Effector CD8-positive, alpha-beta T cell (primary cell): ENCODE measurements around the gene SLC12A7.
"Not testable (repeated sequence)": the region's sequence is repeated elsewhere in the genome, so short reads cannot be mapped to it uniquely, and the experiment has no call there.

Experiments
- DNase-seq: peaks from one replicate; lab custom pipeline; 2025; lab: John Stamatoyannopoulos, UW
- total RNA-seq, 4 experiments: gene quantifications; one replicate each; lab custom pipeline; 2026; lab: John Stamatoyannopoulos, UW

Gene SLC12A7
- 8.0 to 94.4 (median 48.5) reads per million in 4 experiments for total RNA-seq

DNA sequence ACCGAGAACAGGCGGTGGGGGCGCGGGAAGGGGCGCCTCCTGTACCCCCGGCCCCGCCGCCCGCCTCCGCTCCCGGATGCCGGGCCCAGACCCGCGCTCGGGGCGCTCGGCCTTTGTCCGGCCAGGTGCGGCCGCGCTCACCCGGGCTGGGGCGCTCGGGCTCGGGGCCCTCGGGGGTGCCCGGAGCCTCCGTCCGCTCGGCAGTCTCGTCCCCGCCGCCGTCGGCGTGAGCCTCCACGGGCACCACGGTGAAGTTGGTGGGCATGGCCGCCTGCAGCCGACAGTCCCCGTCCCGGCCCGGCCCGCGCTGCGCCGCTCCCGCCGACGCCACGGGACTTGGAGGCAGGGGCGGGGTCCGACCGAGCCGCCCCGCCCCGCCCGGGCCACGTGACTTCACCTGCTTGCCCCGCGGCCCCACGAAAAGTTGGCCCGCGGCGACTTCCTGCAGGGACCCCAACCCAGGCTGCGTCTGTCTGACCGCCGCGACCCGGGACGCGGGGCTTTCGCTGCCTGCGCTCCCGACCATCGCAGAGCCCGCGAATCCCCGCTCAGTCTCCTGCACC, at the start of gene SLC12A7:
Gene SLC12A7, minus strand, starts transcription at position 337 of the 563 bp plus-strand sequence. Its CDS starts 72 bp downstream, at position 265.
- DNase-seq: peak; percentile 51

DNA sequence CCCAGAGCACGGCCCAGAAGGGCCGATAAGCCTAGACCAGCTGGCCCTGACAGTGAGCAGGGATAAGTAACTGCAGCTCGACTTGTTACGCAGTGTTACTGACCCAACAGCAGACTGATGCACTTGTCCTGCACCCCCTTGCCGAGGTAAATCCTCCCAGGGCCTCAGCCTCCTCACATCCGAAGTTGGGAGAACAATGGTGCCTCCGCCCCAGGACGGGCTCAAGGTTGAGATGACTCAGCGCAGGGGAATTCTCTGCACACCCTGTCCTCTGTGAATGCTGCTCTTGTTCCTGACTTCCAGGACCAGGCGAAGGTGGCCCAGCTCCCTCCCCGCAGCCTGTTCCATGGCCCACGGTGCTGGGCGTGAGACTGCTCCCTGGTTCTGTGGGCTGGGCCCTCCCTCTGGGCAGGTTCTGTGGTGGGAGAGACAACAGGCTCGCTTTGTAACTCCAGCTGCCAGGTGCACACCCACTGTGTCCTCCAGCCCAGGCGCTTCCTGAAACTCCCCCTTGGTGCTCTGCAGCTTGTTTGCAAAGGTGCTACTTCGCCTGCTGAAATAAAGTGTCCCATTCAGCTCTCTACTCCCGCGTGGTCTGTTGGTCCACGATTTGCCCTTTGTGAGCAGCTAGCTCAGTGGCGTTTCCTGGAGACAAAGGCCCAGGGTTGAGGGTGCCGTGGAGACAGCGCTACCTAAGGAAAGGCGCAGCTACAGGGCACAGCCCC, 49.4 kb upstream of the SLC12A7 start:
- no peak for DNase-seq

DNA sequence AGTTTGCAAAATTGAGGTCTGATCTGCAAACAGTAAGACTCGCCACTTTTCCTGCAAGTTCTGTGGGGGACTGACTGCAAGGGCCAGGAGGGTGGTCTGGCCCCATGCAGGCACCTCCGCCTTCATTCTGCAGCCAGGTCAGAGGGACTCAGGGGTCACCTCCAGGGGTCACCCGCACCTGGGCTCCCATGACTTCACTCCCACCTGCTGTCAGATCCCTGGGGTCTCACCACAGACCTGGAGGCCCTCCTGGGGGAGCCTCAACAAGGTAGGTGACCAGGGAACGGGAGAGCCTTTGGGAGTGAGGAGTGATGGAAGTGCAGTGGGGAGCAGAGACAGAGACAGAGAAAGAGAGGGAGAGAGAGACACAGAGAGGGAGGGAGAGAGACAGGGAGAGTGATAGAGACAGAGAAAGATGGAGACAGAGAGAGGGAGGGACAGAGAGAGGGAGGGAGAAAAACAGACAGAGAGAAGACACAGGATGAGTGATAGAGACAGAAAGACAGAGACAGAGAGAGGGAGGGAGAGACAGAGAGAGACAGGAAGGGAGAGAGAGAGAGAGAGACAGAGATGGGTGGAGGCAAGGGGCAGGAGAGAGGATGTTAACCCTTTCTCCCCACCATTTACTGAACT, 48.0 kb upstream of the SLC12A7 start:
- DNase-seq: no peak

DNA sequence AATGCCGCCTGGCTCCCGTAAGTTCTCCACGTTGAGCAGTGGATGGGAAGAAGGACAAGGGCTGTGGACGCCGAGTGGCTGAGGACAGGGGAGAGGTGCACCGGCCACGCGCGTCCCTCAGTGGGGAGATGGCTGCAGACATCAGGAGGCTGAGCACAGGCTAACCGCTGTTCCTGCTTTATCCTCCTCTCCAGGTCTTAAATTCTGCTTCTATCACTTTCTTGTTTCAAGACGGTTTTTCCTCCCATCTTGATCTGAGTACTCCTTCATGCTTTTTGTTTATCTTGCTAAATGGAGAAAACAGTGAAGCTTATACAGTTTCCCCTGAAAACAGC, 47.4 kb upstream of the SLC12A7 start:
- no peak for DNase-seq

DNA sequence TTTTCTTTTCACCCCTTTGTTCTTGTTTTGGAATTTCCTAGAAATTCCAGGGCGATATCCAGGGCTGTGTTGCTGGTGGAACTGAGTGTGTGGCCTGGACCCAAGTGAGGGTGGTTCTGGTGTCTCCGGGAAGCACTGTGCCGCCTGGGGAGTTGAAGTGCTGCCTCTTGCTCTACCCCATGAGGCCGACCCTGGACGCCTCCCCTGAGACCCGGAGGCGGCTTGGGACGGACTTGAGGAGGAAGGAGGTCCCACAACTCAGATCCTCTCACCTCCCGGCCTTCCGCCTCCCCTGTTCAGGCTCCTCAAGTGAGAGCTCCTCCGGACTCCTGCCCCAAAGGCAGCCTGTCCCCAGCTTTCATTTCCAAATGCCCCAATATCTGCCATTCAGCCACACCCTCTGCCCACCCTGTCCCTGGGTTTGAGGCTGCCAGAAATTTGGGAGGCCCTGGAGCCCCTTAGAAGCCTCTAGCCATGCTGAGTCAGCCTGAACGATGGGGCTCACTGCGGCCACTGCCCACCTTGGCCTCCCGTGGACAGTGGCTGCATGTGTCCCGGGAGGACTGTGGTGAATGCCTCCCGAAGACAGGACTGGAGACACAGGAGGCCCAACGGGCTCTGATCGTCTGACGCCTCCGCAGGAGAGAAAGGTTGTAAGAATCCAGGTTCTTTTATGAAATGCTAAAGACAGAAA, 46.9 kb upstream of the SLC12A7 start:
- DNase-seq: no peak

DNA sequence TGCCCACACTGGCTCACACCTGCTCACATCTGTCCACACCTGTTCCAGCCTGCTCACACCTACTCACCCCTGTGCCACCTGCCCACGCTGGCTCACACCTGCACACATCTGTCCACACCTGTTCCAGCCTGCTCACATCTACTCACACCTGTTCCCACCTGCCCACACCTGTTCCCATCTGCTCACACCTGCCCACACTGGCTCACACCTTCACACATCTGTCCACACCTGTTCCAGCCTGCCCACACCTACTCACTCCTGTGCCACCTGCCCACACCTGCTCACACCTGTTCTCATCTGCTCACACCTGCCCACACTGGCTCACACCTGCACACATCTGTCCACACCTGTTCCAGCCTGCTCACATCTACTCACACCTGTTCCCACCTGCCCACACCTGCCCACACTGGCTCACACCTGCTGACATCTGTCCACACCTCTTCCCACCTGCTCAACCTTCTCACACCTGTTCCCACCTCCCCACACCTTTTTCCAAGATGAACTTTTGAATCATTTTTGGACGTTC, 45.7 kb upstream of the SLC12A7 start:
- DNase-seq: not testable (repeated sequence)

DNA sequence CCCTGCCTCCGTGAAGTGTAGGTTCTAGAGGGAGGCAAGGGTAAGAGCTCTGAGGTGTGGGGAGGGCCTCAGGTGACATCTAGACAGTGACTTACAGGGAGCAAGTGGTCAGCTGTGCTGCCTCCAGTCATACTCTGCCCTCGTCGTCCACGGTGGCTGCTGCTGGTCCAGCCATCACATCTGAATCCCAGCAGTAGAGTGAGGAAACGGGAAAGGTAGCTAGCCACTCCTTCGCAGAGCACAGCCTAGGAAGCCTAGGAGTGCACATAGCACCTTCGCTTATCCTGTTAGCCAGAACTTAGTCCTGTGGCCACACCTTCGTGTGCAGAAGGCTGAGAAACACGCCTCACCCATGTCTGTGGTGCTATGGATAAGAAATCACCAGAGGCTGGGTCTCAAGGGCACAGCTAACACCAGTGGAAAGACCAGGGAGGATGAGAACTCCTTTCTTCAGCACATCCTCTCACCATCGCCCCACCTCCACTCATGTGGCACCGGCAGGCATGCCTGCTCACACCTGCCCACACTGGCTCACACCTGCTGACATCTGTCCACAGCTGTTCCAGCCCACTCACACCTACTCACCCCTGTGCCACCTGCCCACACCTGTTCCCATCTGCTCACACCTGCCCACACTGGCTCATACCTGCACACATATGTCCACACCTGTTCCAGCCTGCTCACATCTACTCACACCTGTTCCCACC, 45.0 kb upstream of the SLC12A7 start:
- no peak for DNase-seq

DNA sequence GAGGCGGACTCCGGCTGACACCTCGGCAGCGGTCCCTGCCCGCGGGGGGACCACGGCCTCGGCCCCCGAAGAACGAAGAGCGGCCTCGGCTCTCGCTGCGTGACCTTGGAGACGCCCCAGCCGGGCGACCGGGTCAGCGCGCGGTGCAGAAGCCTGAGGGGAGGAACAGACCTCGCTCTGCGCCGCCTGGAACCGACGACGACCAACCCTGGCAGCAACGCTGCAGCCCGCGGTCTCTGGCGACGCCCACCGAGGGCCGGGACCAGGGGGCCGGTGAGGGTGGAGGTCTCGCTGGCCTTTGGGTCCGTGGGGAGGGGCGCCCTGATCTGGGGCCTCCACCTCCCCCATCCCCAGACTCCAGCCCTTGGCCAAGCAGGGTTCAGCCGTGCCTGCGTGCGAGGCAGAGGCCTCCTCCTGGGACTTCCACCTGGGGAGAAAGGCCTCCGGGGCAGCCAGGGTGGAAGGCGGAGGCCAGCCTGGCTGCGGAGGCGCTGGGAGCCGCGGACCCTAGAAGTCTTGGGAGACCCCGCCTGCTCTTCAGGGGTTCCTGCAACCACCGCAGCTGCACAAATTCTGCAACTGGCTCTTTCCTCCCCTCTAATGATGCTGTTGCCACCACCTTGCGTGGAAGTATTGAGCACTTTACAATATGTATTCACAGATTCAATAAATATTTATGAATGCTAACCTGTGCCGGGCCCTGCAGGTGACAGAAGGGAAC, 44.3 kb upstream of the SLC12A7 start:
- DNase-seq: no peak

DNA sequence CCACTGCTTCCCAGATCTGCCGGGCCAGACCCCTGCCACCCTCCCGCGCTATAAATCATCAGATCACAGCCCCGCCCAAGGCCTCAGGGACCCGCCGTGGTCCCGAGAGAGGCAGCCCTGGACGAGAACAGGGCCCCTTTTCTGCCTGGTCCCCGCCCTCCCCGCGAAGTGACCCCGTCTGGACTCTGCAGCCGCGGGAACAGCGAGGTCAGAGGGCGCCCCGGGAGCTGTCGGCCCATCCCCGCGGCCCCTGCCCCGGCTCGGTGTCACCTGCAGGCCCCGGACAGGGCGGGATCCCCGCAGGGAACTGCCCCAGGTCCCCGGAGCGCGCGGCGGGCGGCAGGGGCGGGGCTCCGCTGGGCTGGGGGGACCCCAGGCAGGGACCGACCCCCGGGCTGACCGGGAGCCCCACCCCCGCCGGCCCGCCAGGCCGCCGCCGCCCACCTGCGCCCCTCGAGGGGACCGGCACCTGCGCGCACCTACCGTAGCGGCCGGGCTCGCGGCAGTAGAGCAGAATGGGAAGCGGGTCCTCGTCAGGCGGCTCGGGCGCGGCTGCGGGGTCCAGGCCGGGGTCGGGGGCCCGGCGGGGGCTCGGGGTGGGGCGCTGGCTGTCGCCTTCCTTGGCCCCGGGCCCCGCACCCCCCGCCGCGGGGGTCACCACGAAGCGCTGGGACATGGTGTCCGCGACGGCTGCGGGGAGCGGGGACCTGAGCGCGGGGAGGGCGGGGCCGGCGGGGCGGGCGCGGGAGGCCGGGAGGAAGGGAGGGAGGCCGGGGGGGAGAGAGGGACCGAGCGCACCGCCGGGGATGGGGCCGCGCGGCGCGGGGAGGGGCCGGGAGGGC, 43.5 kb upstream of the SLC12A7 start:
- DNase-seq: no peak

DNA sequence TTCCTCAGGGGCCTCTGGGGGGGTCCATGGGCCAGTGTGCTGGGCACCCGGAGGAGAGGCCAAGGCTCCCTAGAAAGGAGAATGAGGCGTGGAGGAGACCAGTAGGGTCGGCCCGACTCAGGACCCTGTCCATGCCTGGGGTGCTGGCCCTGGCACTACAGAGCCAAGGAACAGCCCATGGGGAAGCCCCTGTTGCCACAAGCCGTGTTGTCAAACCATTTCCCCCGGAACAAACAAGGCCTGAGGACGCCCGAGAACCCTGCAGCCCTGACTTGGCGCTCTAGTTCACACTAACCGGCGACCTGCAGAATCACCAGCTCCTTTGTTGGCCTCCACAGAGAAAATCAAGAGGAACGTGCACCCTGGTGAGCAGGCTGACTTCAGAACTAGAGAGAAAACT, 41.6 kb upstream of the SLC12A7 start:
- DNase-seq: no peak

DNA sequence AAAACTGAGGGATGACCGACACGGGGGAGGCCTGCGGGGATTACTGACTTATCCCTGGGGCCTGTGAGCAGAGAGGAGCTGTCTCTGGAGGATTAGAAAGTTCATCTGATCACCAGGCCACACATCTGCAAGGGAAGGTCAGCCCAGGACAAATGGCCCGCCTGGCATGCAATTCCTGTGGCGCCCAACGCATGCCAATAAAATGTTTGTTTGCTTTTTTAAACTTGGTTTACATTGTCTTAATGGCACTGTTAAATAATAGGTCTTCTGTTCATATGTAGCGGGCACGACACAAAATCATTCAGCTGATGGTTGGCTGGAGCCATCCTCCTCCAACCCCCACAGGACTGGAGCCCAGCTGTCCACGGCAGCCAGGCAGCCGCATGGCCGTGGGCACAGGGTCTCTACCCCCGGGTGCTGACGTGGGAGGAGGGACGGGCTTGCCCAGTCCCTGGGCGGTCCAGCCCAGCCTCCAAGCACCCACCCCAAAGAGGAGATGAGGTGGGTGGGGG, 41.0 kb upstream of the SLC12A7 start:
- no peak for DNase-seq

DNA sequence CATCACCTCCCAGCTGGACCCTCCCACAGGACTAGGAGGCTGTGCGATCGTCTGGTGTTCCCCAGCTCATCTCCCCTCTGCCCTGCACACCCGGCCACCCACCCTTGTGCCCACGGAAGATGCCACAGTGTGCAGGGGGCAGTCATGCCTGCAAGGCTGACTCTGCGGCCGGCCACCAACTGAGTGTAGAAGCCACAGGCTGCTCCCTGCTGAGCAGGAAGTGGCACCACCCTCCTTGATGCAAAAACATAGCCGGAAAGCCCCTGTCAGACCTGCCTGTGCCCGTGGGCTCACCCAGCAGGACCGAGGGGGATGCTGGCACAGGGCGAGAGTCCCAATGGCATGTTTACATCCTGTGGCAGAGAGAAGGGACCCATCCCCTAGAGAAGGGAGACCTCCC, 40.3 kb upstream of the SLC12A7 start:
- no peak for DNase-seq

DNA sequence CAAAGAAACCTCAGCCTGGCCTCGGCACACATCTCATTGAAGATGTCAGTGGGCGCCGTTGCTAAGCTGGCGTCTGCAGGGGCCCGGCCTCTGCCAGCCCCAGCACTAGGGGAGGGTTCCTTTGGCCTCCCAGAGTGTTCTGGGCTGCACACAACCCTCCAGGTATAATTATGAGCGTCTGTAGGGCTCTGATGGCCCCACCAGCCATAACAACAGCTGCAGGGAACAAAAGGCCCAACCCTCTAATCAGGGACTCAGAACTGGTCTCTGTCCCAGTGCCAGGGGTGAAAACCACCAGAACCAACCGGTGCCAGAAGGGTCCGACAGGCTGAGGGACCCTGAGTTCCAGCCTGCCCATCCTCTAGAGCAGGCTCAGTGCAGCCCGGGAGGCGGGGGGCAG, 39.5 kb upstream of the SLC12A7 start:
- no peak for DNase-seq

DNA sequence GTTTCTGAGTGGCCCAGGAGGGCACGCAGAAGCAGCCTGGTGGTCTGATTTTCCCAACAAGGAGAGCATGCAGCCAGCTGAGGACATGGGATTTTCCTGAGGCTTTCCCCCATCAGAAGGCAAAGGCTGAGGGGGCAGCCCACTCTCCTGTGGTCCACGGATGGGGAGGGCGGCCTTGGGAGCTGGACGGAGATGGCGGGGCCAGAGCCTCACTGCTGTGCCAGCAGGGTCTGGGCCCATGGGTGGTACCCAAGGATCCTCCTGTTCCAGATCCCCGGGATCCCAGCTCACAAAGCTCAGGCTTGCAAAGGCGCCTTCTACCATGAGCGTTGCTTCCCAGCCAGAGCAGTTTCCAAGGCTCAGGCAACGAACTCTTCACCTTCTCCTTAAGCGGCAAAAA, 39.0 kb upstream of the SLC12A7 start:
- no peak for DNase-seq

DNA sequence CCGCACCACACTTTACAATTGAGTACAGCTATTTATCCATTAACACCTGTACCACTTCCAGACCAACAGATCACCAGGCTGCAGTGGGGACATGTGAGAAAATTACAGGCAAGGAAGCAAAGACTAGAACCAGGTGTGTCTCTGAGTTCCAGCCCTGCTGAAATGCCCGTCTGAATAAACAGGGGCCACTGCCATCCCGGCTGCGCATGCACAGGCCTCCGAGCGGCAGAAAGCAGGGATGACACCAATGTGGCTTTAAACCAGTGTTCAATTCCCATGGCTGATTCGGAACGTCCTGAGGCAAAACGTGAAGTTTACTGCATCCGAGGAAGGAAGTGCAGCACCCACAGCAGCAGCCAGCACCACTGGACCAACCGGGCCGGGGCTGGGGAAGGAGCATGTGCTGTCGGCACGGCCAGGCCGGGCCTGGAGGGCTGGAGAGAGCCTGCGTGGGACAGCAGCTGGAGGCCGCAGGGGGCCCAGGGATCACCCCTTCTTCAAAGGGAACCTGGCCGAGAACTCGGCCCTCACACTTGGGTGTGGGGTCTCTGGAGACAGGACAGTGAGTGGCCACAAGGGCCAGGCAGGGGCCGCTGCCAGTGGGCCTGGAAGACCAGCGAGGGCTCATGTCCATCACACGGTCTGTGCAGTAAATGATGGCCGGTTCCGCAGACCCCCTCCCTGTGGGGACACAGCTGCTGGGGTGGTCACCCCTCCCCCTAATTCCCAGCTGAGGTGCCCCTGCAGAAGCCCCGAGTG, 33.0 kb upstream of the SLC12A7 start:
- no peak for DNase-seq

DNA sequence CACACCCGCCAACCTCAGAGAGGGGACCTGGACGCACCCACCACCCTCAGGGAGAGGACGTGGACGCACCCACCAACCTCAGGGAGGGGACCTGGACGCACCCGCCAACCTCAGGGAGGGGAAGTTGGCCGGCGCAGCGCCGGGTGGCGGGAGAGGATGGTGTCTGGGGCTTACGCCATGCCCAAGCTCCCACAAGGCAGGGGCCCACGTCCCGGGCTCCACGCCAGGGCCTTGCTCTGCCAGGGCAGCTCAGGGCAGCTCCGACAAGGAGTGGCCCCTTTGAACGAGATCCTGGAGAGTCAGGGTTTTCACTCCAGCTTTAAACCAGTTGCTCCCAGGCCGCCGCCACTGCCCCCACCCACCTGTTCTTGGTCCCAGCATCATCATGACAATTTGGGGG, 32.2 kb upstream of the SLC12A7 start:
- DNase-seq: no peak

DNA sequence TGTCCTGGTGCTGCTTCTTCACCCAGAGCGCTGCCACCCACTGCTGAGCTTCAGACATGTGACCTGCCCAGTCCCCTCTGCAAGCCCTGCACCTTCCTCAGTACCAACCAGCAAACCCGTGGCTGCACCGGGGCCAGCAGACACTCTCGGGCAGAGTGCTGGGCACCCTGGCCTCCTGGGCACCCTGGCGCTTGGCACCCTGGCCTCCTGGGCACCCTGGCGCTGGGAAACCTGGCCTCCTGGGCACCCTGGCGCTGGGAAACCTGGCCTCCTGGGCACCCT, 31.7 kb upstream of the SLC12A7 start:
- no peak for DNase-seq

DNA sequence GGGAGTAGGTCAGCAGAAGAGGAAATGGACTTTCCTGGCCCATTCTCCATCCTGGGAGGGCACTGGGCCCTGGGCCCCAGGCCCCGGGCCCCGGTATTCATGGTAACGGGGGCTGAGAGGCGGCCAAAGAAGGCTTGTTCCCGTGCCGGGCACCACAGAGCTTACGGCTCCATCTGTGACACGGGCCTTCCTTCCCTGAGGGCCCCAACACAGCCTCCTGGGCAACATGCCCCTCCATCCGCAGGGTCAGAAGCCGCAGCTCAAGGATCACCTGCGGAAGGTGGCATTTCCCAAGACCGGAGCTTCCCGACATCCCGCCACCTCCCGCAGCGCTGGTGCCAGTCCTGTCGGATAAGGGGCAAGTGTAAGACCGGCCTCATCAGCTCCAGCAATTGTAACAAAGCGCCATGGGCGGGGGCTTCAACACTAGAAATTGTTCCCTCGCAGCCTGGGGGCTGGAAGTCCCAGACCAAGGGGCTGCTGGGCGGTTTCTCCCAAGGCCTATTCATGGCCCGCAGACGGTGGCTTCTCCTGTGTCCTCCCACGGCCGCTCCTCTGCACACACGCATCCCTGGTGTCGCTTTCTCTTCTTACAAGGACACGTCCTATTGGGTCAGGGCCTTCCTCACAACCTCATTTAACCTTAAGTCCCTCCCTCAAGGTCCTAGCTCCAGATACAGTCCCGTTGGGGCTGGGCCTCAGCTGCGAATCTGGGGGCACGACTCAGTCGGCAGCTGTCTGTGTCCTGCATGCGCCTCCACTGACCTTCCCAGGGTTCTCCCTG, 31.2 kb upstream of the SLC12A7 start:
- no peak for DNase-seq

DNA sequence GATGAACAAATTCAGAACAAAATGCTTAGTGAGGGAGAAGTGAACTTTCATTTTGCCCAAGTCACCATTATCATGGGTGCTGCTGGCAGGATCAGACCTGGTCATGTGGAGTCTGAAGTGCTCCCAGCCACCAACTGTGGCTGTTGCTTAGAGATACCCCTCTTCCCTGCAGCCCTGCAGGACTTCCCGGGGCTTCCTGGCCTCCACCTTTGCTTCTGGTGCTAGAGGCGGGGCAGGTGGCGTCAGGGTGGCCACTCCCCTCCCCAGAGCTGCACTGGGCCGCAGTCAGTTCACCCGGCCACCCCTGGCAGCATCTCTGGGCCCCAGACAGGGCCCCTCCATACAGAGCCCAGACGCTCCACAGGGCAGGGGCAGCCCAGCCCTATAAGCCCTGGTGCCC, 30.0 kb upstream of the SLC12A7 start:
- DNase-seq: no peak
